Breast epithelium (tissue), 4 donors: ENCODE data around the gene CIAO2B. TPM values are rescaled to one million over a fixed set of nuclear protein-coding genes. Genes with fewer than 3 reads are reported as not detected.

Source experiments
- DNase-seq, 2 donors: peaks; one replicate each; pipeline ENCODE4 v3.0.0-alpha.2; 2019; ENCODE audit warnings: low spot score in 2 of 2
- H3K27ac ChIP-seq, 2 donors: fragments of 200-600 bp; sonication (generic) in 1 of 2; one replicate each; pipeline ENCODE4 v1.5.1; 2016 to 2019; ENCODE audit warnings: mild to moderate bottlenecking in 1 of 2
- H3K27me3 ChIP-seq, 2 donors: fragments of 200-600 bp; sonication (generic) in 1 of 2; one replicate each; pipeline versions ENCODE4 v1.5.1 to v1.6.0; 2017 to 2019; ENCODE audit warnings: control low read depth in 1 of 2, mild to moderate bottlenecking in 1 of 2
- H3K36me3 ChIP-seq: fragments of 200-600 bp; one replicate; pipeline ENCODE4 v1.5.1; 2019
- H3K4me1 ChIP-seq, 2 donors: fragments of 200-600 bp; sonication (generic); one replicate each; pipeline ENCODE4 v1.5.1; 2016 to 2019; ENCODE audit warnings: control low read depth in 1 of 2
- H3K4me3 ChIP-seq, 3 donors: fragments of 200-600 bp; sonication (generic); 1 replicate in 2 of 3; 2 replicates in 1 of 3; pipeline ENCODE4 v1.5.1; 2016 to 2019; ENCODE audit warnings: mild to moderate bottlenecking in 3 of 3, moderate library complexity in 2 of 3
- H3K9me3 ChIP-seq, 2 donors: fragments of 200-600 bp; sonication (generic) in 1 of 2; one replicate each; pipeline ENCODE4 v1.5.1; 2016 to 2019; ENCODE audit warnings: control low read depth in 1 of 2
- POLR2A ChIP-seq: fragments of 450-650 bp; IDR thresholded peaks from one replicate; pipeline ENCODE4 v1.6.1; 2016; ENCODE audit warnings: antibody characterized with exemption, mild to moderate bottlenecking, moderate library complexity
- POLR2AphosphoS5 ChIP-seq, 3 donors: sonication (generic); formaldehyde crosslinking; IDR thresholded peaks; one replicate each; pipeline ENCODE4 v1.6.1; 2017; ENCODE audit warnings: antibody characterized with exemption in 3 of 3
- intact Hi-C: fragments of 100-400 bp; cut with DNase I; formaldehyde crosslinking; loops from one replicate; pipeline ENCODE4 v1.15.1; 2023; ENCODE audit warnings: low total_unique reads
- total RNA-seq, 3 donors: library from RNA; depleted of rRNA; stranded (reverse); fragments of >200 nt; gene quantifications; one replicate each; pipeline ENCODE4 v1.1.0, GENCODE V29; 2016
- TF ChIP-seq, protein P1 (sequence below), 3 donors: fragments of 450-650 bp; IDR thresholded peaks; one replicate each; pipeline ENCODE4 v1.5.1; 2016 to 2017; ENCODE audit warnings: antibody characterized with exemption in 3 of 3, mild to moderate bottlenecking in 3 of 3, moderate library complexity in 3 of 3

CIAO2B gene
- total RNA-seq, 3 donors from 2014 or later = 45.7 to 77.3 (median 65.4) TPM

DNA sequence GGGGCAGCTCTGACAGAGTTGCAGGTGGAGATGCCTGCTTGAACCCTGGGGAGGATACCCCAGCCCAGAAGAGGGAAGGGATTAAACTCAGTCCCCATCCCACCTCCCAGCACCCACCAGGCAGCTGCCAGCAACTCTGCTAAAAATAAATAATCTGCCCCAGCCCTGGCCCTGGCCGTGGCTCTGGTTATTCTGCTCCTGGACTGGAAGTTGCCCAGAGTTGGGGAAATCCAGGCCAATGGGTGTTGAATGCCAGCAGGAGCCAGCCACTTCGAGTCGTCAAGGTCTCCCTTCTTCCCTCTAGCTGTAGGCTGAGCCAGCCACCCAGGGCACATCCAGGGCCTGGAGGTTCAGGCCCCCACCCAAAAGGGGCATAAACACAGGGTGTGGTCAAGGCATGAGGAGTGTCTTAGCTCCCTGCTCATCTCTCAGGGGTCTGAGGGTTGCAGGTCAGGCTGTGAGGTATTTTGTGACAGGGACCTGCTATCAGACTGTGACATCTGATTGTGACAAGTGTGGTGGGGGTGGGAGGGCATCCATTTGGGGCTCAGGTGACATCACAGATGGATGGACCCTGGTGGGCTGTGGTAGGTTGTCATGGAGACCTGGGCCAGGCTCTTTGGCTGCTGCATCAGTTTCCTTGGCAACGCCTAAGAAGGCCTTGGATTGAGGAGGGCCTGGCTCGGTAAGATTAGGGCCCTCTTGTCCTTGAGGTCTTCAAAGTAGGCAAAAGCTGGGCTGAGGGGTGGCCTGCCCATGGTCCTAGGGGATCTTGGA lies 7.8 kb downstream of the CIAO2B start:
- peak overlapping the region in 1 of 3 donors; percentile 1 for H3K4me3 ChIP-seq

DNA sequence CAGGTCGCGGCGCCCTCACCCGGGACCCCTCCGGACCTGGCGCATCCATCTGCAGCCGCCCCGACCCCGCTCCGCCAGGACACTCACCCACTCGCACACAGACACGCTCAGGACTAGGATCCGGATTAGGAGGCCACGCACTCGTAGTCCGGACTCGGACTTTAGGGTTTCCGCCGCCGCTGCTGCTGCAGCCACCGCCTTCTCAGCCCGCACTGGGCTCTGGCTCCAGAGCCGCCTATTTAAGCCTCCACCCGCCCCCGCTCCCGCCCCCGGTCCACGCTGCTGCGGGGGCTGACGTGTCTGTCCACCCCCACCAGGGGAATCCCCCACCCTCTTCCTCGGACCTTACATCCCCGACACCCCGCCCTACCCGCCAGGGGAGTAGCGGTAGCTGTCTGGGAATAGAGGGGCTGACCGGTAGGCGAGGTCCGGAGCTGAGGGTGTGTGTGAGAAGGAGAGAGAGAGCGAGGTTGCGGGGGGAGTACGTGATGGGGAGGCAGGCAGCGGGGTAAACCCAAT lies 8.8 kb downstream of the CIAO2B start, which contains the start of gene RRAD:
Gene RRAD (minus strand): TSS at position 214 of the 519 bp plus-strand sequence. CDS start 356 bp downstream, outside the sequence.
- intact Hi-C loops = no loop called here
- H3K36me3 ChIP-seq = no peaks in the 10 kb centered on the region
- peaks cover 0 to 4% of the 10 kb centered on the region in 2 donors for H3K27me3 ChIP-seq
- H3K4me1 ChIP-seq = peaks cover 0 to 6% of the 10 kb centered on the region in 2 donors
- TF ChIP-seq POLR2AphosphoS5 (IDR thresholded peaks at IDR 0.05) (no peak), POLR2A (no peak)
- TF ChIP-seq, protein P1, sequence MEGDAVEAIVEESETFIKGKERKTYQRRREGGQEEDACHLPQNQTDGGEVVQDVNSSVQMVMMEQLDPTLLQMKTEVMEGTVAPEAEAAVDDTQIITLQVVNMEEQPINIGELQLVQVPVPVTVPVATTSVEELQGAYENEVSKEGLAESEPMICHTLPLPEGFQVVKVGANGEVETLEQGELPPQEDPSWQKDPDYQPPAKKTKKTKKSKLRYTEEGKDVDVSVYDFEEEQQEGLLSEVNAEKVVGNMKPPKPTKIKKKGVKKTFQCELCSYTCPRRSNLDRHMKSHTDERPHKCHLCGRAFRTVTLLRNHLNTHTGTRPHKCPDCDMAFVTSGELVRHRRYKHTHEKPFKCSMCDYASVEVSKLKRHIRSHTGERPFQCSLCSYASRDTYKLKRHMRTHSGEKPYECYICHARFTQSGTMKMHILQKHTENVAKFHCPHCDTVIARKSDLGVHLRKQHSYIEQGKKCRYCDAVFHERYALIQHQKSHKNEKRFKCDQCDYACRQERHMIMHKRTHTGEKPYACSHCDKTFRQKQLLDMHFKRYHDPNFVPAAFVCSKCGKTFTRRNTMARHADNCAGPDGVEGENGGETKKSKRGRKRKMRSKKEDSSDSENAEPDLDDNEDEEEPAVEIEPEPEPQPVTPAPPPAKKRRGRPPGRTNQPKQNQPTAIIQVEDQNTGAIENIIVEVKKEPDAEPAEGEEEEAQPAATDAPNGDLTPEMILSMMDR (IDR thresholded peaks at IDR 0.05) = no peak
- no peak for DNase-seq
- no peaks in the 10 kb centered on the region for H3K9me3 ChIP-seq
- peak within 1 kb of the TSS; percentile 45 to 70 (median 51) for H3K4me3 ChIP-seq
- peak within 1 kb of the TSS; percentile 17 to 74 for H3K27ac ChIP-seq

More for the DNA sequence above, 7.8 kb downstream of the CIAO2B start:
- TF ChIP-seq, protein P1 (IDR thresholded peaks at IDR 0.05) = no peak
- TF ChIP-seq POLR2AphosphoS5 (IDR thresholded peaks at IDR 0.05) (no peak), POLR2A (no peak)
- H3K36me3 ChIP-seq = no peaks in the 10 kb centered on the region
- no peaks in the 10 kb centered on the region for H3K9me3 ChIP-seq
- H3K4me1 ChIP-seq = peaks cover 0 to 6% of the 10 kb centered on the region in 2 donors
- intact Hi-C loops = no loop called here
- DNase-seq = no peak
- peaks cover 0 to 4% of the 10 kb centered on the region in 2 donors for H3K27me3 ChIP-seq
- peak overlapping the region; percentile 17 to 74 for H3K27ac ChIP-seq

DNA sequence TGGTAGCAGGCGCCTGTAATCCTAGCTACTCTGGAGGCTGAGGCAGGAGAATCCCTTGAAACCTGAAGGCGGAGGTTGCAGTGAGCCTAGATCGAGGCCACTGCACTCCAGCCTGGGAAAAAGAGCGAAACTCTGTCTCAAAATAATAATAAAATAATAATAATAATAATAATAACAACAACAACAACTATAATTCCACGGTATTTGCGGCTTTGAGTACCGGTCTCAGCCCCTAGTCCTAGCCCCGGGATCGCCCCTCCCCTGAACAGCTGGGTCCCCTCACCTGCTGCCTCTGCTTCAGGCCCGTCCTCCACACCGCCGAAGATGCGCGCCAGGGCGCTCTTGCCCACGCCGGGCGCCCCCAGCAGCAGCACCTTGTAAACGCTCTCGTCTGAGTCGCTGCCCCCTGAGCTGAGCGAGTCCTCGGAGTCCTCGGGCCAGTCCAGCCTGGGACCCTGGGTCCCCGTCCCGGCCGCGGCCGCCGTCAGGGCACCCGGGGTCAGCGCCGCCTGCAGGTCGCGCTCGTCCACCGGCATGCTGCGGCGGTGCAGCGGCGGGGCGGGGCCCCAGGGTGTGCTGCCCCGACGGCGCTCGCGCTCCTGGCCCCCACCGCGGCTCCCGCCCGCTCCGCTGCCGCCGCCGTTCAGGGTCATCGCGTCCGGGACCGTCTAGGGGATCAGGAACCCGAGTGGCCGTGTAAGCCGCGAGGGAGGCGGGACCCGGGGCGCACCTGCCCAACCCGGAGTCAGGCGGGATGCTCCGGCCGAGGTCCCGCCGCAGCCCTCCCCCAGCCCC lies 9.5 kb downstream of the CIAO2B start:
- H3K36me3 ChIP-seq = no peaks in the 10 kb centered on the region
- peaks cover 0 to 9% of the 10 kb centered on the region in 2 donors for H3K27me3 ChIP-seq
- peaks cover 0 to 6% of the 10 kb centered on the region in 2 donors for H3K4me1 ChIP-seq
- intact Hi-C loops = no loop called here
- peak overlapping the region; percentile 13 to 74 for H3K27ac ChIP-seq
- H3K9me3 ChIP-seq = no peaks in the 10 kb centered on the region
- H3K4me3 ChIP-seq = peak overlapping the region; percentile 45 to 70 (median 51)
- TF ChIP-seq POLR2AphosphoS5 (IDR thresholded peaks at IDR 0.05) (no peak), POLR2A (no peak)
- TF ChIP-seq, protein P1 (IDR thresholded peaks at IDR 0.05) = peak in 1 of 3 donors; percentile 37
- DNase-seq = no peak

DNA sequence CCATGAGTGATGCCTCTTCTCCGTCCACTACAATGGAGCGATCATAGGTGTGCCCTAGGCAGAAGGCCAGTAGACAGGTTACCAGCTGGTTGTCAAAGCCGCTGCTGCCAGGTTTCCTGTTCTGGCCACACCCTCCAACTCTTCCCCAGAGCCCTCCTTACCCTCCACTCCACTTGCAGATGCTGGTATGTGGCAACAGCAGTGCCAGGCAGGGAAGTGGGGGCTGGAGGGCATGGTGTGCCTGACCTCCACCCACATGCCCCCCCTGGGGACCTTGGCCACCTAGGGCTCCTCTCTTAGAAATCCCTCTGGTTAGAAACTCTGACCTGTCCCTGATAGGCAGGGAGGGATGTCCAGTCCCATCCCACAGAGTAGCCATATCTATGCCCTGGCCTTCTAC lies 10.3 kb downstream of the CIAO2B start:
- H3K4me3 ChIP-seq = peak overlapping the region; percentile 45 to 70 (median 51)
- H3K36me3 ChIP-seq = no peaks in the 10 kb centered on the region
- no peak for TF ChIP-seq POLR2AphosphoS5 (IDR thresholded peaks at IDR 0.05)
- TF ChIP-seq, protein P1 (IDR thresholded peaks at IDR 0.05) = no peak
- TF ChIP-seq POLR2A = no peak
- peak overlapping the region in 1 of 2 donors; percentile 12 for H3K27ac ChIP-seq
- DNase-seq = no peak
- H3K27me3 ChIP-seq = peaks cover 0 to 14% of the 10 kb centered on the region in 2 donors
- intact Hi-C loops = no loop called here
- H3K9me3 ChIP-seq = no peaks in the 10 kb centered on the region
- peaks cover 0 to 6% of the 10 kb centered on the region in 2 donors for H3K4me1 ChIP-seq
